GM12891 (cell line): ENCODE data around the gene DCAF10.

Experiments used
- POLR2A ChIP-seq: IDR thresholded peaks from 2 replicates; pipeline ENCODE4 v1.6.1; 2011; ENCODE audit warnings: low read depth, low read length, control low read depth
- SPI1 ChIP-seq: IDR thresholded peaks from 2 replicates; pipeline ENCODE4 v1.6.1; 2011; ENCODE audit warnings: low read depth, low read length, control low read depth
- TAF1 ChIP-seq: IDR thresholded peaks from 2 replicates; pipeline ENCODE4 v1.6.1; 2011; ENCODE audit warnings: low read depth, low read length, control low read depth

GRCh38 chr9:37916471-37917312, 116.1 kb downstream of the DCAF10 start:
- no peak for TF ChIP-seq TAF1
- TF ChIP-seq POLR2A, result no peak
- no peak for TF ChIP-seq SPI1
